Measurements from ENCODE around the gene PPP2R2D.

DNA sequence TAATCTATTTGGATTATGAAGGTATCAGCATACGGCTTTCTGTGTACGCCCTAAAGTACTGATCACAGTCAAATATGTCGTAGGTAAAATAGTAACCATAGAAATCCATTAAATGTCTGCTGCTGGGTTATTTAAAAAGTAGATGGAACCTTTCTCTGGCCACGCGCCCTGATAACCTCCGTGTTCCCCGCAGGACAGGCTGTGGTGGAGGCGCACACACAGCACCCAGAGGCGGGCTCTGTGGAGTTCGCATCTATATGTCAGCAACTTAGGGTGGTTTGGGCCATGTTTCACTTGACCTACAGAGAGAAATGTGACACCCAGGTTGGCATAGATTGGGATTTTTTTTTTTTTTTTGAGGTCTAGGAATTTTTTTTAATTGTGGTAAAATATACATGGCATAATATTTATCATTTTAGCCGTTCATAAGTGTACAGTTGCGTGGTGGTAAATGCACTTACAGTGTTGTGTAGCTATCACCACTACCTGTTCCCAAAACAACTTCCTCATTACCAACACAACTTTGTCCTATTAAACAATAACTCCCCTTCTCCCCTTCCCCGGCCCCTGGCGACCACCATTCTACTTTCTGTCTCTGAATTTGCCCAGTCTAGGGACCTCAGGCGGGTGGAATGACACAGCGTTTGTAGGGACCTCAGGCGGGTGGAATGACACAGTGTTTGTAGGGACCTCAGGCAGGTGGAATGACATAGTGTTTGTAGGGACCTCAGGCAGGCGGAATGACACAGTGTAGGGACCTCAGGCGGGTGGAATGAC, 15.4 kb downstream of the PPP2R2D start:
- TF ChIP-seq, protein P1, sequence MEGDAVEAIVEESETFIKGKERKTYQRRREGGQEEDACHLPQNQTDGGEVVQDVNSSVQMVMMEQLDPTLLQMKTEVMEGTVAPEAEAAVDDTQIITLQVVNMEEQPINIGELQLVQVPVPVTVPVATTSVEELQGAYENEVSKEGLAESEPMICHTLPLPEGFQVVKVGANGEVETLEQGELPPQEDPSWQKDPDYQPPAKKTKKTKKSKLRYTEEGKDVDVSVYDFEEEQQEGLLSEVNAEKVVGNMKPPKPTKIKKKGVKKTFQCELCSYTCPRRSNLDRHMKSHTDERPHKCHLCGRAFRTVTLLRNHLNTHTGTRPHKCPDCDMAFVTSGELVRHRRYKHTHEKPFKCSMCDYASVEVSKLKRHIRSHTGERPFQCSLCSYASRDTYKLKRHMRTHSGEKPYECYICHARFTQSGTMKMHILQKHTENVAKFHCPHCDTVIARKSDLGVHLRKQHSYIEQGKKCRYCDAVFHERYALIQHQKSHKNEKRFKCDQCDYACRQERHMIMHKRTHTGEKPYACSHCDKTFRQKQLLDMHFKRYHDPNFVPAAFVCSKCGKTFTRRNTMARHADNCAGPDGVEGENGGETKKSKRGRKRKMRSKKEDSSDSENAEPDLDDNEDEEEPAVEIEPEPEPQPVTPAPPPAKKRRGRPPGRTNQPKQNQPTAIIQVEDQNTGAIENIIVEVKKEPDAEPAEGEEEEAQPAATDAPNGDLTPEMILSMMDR (conservative IDR thresholded peaks at IDR 0.05 in 1 of 2, IDR thresholded peaks at IDR 0.05 in 1 of 2; ENCODE audit: extremely low read depth in 1 of 2, insufficient read depth in 1 of 2, low read depth in 1 of 2, low read length in 2 of 2) = no peak
- TF ChIP-seq EZH2 (IDR thresholded peaks at IDR 0.05; ENCODE audit: borderline replicate concordance, low read length) = no peak
